HG03039 (cell line): Measurements from ENCODE around the gene ANKRD40CL.
"Not testable (repeated sequence)": the region's sequence is repeated elsewhere in the genome, so short reads cannot be mapped to it uniquely, and the experiment has no call there.

Source experiments
- ATAC-seq: cut with Tn5 transposase; IDR thresholded peaks from one replicate; pipeline ENCODE4 v1.9.1; 2021; ENCODE audit warnings: mild to moderate bottlenecking, moderate library complexity; ENCODE audit not compliant: unreplicated experiment

Gene ANKRD40CL

GRCh38 chr17:50763716-50764475 is 3.4 kb downstream of the ANKRD40CL start:
- ATAC-seq = no peak

- no peak for ATAC-seq
Measured at GRCh38 chr17:50762177-50762576, 5.1 kb downstream of the ANKRD40CL start.

DNA sequence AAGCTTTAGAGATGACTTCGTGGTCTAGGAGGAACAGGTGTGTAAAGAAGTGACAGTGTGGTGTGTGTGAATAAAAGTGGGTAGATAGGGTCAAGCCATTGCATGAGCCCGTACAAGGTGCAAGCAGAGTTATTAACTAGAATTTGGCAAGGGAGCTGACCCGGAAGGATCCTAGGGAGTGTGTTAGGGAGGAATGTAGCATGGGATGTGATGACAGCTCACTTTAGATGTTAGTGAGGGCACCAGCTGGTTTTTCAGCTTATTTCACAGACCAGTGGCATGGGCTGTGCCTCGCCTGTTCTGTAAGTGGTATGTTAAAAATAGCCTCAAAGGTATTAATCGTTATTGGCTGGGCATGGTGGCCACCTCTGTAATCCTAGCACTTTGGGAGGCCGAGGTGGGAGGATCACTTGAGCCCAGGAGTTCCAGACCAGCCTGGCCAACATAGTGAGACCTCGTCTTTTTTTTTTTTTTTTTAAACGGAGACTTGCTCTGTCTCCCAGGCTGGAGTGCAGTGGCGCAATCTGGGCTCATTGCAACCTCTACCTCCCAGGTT is 8.3 kb downstream of the ANKRD40CL start:
- ATAC-seq = no peak

DNA sequence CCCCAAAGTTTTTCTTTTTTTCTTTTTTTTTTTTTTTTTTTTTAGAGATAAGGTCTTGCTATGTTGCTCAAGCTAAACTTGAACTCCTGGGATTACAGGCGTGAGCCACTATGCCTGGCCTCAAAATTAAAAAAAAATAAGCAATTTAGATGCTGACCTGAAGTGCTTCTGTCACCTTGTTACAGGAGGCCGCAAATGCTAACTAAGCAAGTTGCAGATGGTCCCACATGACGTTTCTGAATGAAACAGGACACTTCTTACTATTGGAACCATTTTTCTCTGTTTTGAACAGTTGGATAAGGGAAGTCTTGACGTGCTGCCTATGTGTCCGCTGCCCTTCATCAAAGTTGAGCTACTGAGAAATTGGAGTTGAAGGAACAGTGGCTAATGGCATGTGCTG is 8.8 kb downstream of the ANKRD40CL start:
- ATAC-seq = no peak

DNA sequence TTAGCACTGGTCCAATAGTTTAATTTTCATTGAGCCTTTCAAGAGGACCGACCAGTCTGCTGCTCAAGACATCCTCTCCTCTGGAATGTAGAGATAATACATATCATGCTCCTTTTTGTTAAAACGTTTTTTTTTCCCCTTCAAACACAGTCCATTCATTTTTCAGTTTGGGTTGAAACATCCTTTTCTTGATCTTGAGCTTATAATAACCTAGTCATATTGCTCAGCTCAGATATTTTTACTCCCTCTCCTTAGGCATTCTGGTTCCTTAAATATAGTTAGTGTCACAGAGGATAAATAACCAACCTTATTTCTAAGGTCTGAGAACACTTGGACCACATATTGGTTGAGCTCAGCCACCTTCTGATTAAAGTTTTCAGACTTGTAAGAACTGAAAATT is 12.8 kb downstream of the ANKRD40CL start:
- ATAC-seq = no peak

DNA sequence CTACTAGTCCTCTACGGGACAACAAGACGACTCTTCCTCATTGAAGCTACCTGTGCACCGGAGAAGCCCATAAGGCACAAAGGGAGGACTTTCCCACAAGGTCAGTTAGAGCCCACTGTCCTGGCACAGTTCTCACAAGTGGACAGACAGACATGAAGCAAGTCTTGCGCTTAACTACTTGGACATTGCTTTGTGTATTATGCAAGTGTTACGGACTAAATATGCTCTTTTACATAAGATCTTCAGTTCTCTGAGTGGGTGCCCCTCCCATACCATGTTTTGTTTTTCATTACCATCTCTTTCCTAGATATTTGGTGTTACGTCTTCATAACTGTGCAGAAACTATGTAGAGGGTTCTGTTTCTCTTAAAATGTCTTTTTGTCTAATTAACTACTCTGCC is 18.1 kb downstream of the ANKRD40CL start:
- ATAC-seq = no peak

DNA sequence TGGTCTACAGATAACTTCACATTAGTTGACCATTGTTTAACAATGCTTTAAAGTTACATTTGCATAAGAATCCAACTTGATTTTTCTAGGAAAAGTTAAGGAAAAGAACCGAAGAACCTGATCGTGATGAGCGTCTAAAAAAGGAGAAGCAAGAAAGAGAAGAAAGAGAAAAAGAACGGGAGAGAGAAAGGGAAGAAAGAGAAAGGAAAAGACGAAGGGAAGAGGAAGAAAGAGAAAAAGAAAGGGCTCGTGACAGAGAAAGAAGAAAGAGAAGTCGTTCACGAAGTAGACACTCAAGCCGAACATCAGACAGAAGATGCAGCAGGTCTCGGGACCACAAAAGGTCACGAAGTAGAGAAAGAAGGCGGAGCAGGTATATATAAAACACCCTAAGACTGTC is 21.7 kb downstream of the ANKRD40CL start:
- ATAC-seq = no peak

DNA sequence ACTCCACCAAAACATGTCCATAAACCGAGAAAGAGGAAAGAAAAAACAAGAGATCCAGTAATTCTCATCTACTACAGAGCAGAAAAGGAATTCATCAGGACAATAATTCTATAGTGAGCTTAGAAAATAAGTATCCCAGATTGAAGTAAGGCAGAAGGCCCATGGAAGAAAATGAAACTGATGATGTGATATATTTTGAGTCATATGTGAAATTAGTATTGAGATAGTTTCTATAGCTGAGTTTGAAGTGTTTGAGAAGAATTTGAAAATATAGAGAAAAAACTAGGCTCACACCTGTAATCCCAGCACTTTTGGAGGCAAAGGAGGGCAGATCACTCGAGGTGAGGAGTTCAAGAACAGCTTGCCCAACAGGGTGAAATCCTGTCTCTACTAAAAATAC is 28.2 kb downstream of the ANKRD40CL start:
- ATAC-seq = no peak

DNA sequence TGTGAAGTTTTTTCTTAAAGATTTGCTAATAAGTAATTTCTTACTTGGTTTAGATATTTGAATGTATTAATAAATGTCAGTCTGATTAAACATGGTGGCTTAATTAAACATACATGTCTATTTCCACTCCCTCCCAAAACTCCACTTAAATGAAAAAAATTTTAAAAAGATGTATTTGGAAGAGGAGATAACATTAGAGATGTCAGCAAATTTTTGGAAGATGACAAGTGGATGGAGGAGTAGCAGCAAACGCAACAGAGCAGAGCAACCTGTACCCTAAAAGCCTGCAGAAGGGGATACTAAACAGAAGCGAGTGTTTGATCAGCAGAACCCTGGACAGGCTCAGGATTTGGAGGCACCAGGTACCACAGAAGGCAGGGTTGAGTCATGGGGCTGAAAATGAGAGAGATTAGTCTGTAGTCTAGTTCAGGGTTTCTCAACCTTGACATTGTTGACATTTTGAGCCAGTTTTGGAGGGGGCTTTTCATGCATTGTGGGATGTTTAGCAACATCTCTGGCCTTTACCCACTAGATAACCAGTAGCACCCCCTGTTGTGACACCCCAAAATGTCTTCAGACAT is 30.1 kb downstream of the ANKRD40CL start:
- no peak for ATAC-seq

DNA sequence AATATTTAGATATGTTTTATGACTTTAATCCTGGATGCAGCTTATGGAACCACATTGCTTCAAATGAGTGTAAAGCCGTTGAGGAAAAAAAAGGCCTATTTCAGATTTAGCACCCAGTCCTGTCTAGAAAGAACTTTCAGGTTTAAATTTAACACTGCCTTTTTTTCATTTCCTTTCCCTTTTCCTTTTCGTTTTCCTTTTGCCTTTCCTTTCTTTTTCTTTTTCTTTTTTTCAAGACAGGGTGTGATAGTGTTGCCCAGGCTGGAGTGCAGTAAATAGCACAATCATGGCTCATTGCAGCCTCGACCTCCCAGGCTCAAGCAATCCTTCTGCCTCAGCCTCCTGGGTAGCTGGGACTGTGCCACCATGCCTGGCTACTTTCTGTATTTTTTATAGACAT is 32.0 kb downstream of the ANKRD40CL start:
- no peak for ATAC-seq

GRCh38 chr17:50731575-50732460 is 35.5 kb downstream of the ANKRD40CL start:
- ATAC-seq = no peak

- ATAC-seq = no peak
Measured at GRCh38 chr17:50728881-50729765, 38.2 kb downstream of the ANKRD40CL start.

- ATAC-seq = no peak
Measured at GRCh38 chr17:50728112-50728429, 39.2 kb downstream of the ANKRD40CL start.

DNA sequence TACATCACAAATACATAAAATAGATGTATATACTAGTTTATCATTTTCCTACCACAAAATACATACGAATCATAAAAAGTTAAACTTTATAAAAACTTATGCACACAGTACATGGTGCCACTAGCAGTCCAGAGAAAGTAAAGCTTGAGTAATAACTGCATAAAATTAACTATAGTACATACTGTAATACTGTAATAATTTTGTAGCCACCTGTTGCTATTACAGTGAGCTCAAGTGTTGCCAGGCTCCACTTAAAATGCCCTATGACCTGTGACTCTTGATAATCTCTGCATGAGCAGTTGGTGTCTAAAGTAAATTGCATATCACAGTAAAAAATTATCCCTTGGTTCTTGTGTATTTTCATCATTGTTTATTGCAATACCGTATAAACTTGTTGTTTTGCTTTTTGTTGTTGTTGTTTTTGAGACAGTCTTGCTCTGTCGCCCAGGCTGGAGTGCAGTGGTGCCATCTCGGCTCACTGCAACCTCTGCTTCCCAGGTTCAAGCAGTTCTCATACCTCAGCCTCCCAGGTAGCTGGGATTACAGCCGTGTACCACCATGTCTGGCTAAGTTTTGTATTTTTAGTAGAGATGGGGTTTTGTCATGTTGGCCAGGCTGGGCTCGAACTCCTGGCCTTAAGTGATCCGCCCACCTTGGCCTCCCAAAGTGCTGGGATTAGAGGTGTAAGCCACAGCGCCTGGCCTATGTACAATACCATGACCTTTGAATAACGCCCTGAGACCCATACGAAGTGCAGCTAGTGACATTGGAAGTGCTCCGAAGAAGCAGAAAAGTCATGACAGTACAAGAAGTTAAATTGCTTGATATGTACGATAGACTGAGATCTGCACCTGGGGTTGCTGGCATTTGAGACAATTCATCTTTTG is 41.3 kb downstream of the ANKRD40CL start:
- no peak for ATAC-seq

GRCh38 chr17:50724622-50725021 is 42.7 kb downstream of the ANKRD40CL start:
- ATAC-seq = not testable (repeated sequence)

- no peak for ATAC-seq
Measured at GRCh38 chr17:50722746-50723145, 44.6 kb downstream of the ANKRD40CL start.

- ATAC-seq = no peak
Measured at GRCh38 chr17:50721194-50722010, 45.9 kb downstream of the ANKRD40CL start.

DNA sequence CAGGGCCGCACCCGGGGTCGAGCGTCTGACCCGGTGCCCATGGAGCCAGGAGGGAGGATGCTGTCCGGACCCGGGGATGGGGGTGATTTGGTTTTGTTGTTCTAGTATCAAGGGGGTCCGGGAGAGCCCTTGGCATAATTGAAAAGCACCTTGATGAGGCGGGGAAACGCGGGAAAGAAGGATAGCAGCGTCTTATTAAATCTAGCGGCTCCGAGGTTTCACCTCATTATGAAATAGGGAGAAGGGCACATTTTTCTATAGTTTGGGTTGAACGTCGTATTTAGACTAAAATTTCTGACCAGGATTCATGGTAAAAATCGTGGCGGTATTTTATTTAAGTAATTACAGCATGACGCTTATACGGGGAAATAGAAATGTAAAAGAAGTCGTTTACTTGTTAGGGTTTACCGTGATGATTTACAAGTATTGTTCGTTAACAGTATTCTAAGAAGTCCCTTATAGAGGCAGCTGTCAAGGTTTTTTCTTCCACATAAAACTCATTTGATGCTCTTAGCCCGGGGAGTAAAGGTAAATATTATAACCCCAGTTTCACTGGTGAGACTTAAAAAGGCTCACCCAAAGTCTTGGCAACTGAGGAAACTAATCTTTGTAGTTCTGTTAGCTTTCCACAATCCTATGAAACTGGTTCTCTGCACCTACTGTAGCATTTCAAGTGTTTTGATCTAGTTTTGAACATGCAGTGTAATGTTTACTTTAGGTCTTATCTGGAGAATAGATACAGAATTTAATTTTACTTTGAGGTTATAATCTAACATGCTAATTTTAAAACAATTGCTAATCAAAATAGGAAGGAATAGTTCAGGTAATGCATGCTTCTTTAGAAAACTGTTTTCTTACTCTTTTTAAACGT is 47.2 kb downstream of the ANKRD40CL start:
- no peak for ATAC-seq
